H9 (cell line): ENCODE measurements around the gene IL12RB1. TPM values are rescaled to one million over a fixed set of nuclear protein-coding genes. Genes with fewer than 3 reads are reported as not detected.
A peak's percentile ranks its signal among the peaks of the same experiment; 100 is the strongest.

Experiments
- DNase-seq: peaks from one replicate; pipeline ENCODE4 v3.0.0-alpha.2; 2017
- H2AFZ ChIP-seq: one replicate; pipeline ENCODE4 v1.6.1; 2013; ENCODE audit warnings: mild to moderate bottlenecking, low read length, control low read depth, moderate library complexity
- H2AK5ac ChIP-seq: 2 replicates; pipeline ENCODE4 v1.6.1; 2013; ENCODE audit warnings: low read length, control low read depth, mixed read lengths; ENCODE audit not compliant: insufficient read length
- H2BK120ac ChIP-seq: one replicate; pipeline ENCODE4 v1.6.1; 2013; ENCODE audit warnings: low read depth, mild to moderate bottlenecking, low read length, control low read depth, inconsistent platforms; ENCODE audit not compliant: poor library complexity, severe bottlenecking
- H2BK12ac ChIP-seq: 2 replicates; pipeline ENCODE4 v1.6.1; 2013; ENCODE audit warnings: low read length, control low read depth, mixed read lengths, low read depth; ENCODE audit not compliant: insufficient read length
- H2BK15ac ChIP-seq: 2 replicates; pipeline ENCODE4 v1.6.1; 2013; ENCODE audit warnings: low read depth, low read length, control low read depth
- H2BK20ac ChIP-seq: one replicate; pipeline ENCODE4 v1.6.1; 2013; ENCODE audit warnings: low read depth, mild to moderate bottlenecking, low read length, control low read depth, inconsistent platforms; ENCODE audit not compliant: poor library complexity, severe bottlenecking
- H2BK5ac ChIP-seq: 2 replicates; pipeline ENCODE4 v1.6.1; 2013; ENCODE audit warnings: low read length, control low read depth, mixed read lengths; ENCODE audit not compliant: insufficient read length
- H3K14ac ChIP-seq: 2 replicates; pipeline ENCODE4 v1.6.1; 2013; ENCODE audit warnings: low read length, control low read depth; ENCODE audit not compliant: insufficient read depth
- H3K18ac ChIP-seq: 2 replicates; pipeline ENCODE4 v1.6.1; 2013; ENCODE audit warnings: low read depth, mild to moderate bottlenecking, mixed read lengths, low read length, control low read depth; ENCODE audit not compliant: insufficient read length
- H3K23ac ChIP-seq: 2 replicates; pipeline ENCODE4 v1.6.1; 2013; ENCODE audit warnings: low read length, control low read depth, mixed read lengths, low read depth; ENCODE audit not compliant: insufficient read length
- H3K23me2 ChIP-seq: 2 replicates; pipeline ENCODE4 v1.6.1; 2013; ENCODE audit warnings: low read depth, mild to moderate bottlenecking, mixed read lengths, low read length, control low read depth; ENCODE audit not compliant: insufficient read length, poor library complexity, severe bottlenecking
- H3K27ac ChIP-seq: 2 replicates; pipeline ENCODE4 v1.5.1; 2013; ENCODE audit warnings: low read length, control low read depth, mixed read lengths, low read depth; ENCODE audit not compliant: insufficient read length
- H3K27me3 ChIP-seq: 2 replicates; pipeline ENCODE4 v1.6.1; 2013; ENCODE audit warnings: low read length, control low read depth, inconsistent platforms; ENCODE audit not compliant: insufficient read depth
- H3K4ac ChIP-seq: 2 replicates; pipeline ENCODE4 v1.6.1; 2013; ENCODE audit warnings: low read depth, mild to moderate bottlenecking, control low read depth, inconsistent platforms, low read length, moderate library complexity
- H3K4me1 ChIP-seq: 2 replicates; pipeline ENCODE4 v1.6.1; 2013; ENCODE audit warnings: low read length, control low read depth, inconsistent platforms; ENCODE audit not compliant: insufficient read depth
- H3K4me2 ChIP-seq: 2 replicates; pipeline ENCODE4 v1.6.1; 2013; ENCODE audit warnings: low read length, control low read depth, mixed read lengths; ENCODE audit not compliant: insufficient read length, insufficient read depth
- H3K56ac ChIP-seq: 2 replicates; pipeline ENCODE4 v1.6.1; 2013; ENCODE audit warnings: low read depth, mild to moderate bottlenecking, mixed read lengths, low read length, control low read depth; ENCODE audit not compliant: insufficient read length
- H3K79me1 ChIP-seq: 2 replicates; pipeline ENCODE4 v1.6.1; 2013; ENCODE audit warnings: low read depth, mild to moderate bottlenecking, moderate library complexity, low read length, control low read depth, inconsistent platforms; ENCODE audit not compliant: insufficient read depth, poor library complexity, severe bottlenecking
- H3K79me2 ChIP-seq: 2 replicates; pipeline ENCODE4 v1.6.1; 2013; ENCODE audit warnings: low read length, control low read depth, inconsistent platforms; ENCODE audit not compliant: insufficient read depth
- H3K9ac ChIP-seq: 2 replicates; pipeline ENCODE4 v1.6.1; 2013; ENCODE audit warnings: low read length, control low read depth, mixed read lengths; ENCODE audit not compliant: insufficient read length; ENCODE audit errors: extremely low read depth
- H3K9me3 ChIP-seq: one replicate; pipeline ENCODE4 v1.6.1; 2013; ENCODE audit warnings: low read depth, low read length, inconsistent platforms; ENCODE audit not compliant: control insufficient read depth
- H3T11ph ChIP-seq: one replicate; pipeline ENCODE4 v1.6.1; 2013; ENCODE audit warnings: mild to moderate bottlenecking, low read length, control low read depth, inconsistent platforms
- H4K20me1 ChIP-seq: one replicate; pipeline ENCODE4 v1.6.1; 2013; ENCODE audit not compliant: control insufficient read depth, insufficient read length, insufficient read depth
- H4K5ac ChIP-seq: 2 replicates; pipeline ENCODE4 v1.6.1; 2013; ENCODE audit warnings: low read depth, mild to moderate bottlenecking, mixed read lengths, low read length, control low read depth; ENCODE audit not compliant: insufficient read length
- H4K8ac ChIP-seq: replicated peaks from 2 replicates; pipeline ENCODE4 v1.6.1; 2013; ENCODE audit warnings: low read length, control low read depth, mixed read lengths, low read depth; ENCODE audit not compliant: insufficient read length
- H4K91ac ChIP-seq: 2 replicates; pipeline ENCODE4 v1.6.1; 2013; ENCODE audit warnings: low read depth, mild to moderate bottlenecking, moderate library complexity, mixed read lengths, low read length, control low read depth; ENCODE audit not compliant: insufficient read length
- H3K27ac Mint-ChIP-seq, 3 experiments: 2 replicates in 2 of 3; 3 replicates in 1 of 3; pipeline ENCODE4 v1.8.0; 2020 to 2021; ENCODE audit warnings: mixed read lengths in 3 of 3, mild to moderate bottlenecking in 1 of 3, moderate library complexity in 1 of 3
- H3K27me3 Mint-ChIP-seq: 2 replicates; pipeline ENCODE4 v1.8.0; 2021; ENCODE audit warnings: low read depth, mild to moderate bottlenecking, moderate library complexity, mixed read lengths
- H3K36me3 Mint-ChIP-seq, 3 experiments: 2 replicates in 2 of 3; 3 replicates in 1 of 3; pipeline ENCODE4 v1.8.0; 2020 to 2021; ENCODE audit warnings: low read depth in 3 of 3, mixed read lengths in 3 of 3; ENCODE audit not compliant: insufficient read depth in 1 of 3
- H3K4me1 Mint-ChIP-seq, 2 experiments: 2 replicates each; pipeline ENCODE4 v1.8.0; 2020; ENCODE audit warnings: mixed read lengths in 2 of 2
- H3K4me3 Mint-ChIP-seq, 2 experiments: 2 replicates in 1 of 2; 3 replicates in 1 of 2; pipeline ENCODE4 v1.8.0; 2020 to 2021; ENCODE audit warnings: mild to moderate bottlenecking in 2 of 2, mixed read lengths in 2 of 2, moderate library complexity in 1 of 2
- H3K9me3 Mint-ChIP-seq, 2 experiments: 2 replicates in 1 of 2; 3 replicates in 1 of 2; pipeline ENCODE4 v1.8.0; 2020; ENCODE audit warnings: mild to moderate bottlenecking in 2 of 2, mixed read lengths in 2 of 2, moderate library complexity in 1 of 2
- CTCF ChIP-seq: fragments of 200-600 bp; sonication (generic); conservative IDR thresholded peaks from 3 replicates; pipeline ENCODE4 v1.8.0; 2021; ENCODE audit warnings: antibody characterized with exemption, mild to moderate bottlenecking
- WGBS: extraction: QIAGEN DNeasy Blood & Tissue Kit; methylation state at CpG from one replicate; pipeline ENCODE4 v1.1.7; 2013; ENCODE audit warnings: missing lambda C conversion rate, low lambda C conversion rate, mixed read lengths; ENCODE audit not compliant: insufficient read length; ENCODE audit errors: extremely low coverage; 5-methylcytosine and 5-hydroxymethylcytosine counted together
- total RNA-seq: library from RNA; stranded (reverse); gene quantifications from 2 replicates; pipeline ENCODE4 v1.2.1, GENCODE V29; 2021

Gene IL12RB1
- total RNA-seq, 1 experiment from 2014 or later, result not detected

- no peak overlapping the region for H2BK20ac ChIP-seq
- H3K4me1 ChIP-seq, result no peaks in the 10 kb centered on the region
- H2BK12ac ChIP-seq, result no peak overlapping the region
- H4K8ac ChIP-seq, result no peak overlapping the region
- no peak overlapping the region for H3K27ac ChIP-seq
- Mint-ChIP-seq H3K27ac (no peak overlapping the region), H3K9me3 (no peaks in the 10 kb centered on the region), H3K4me3 (no peak overlapping the region), H3K36me3 (no peaks in the 10 kb centered on the region), H3K4me1 (peaks cover 4 to 11% of the 10 kb centered on the region in 2 experiments), H3K27me3 (peaks cover 8% of the 10 kb centered on the region)
- DNase-seq, result peak; percentile 65
- H4K91ac ChIP-seq, result no peak overlapping the region
- H3K9ac ChIP-seq, result no peak overlapping the region
- no peak overlapping the region for H3K56ac ChIP-seq
- H3K18ac ChIP-seq, result no peak overlapping the region
- H3K23ac ChIP-seq, result no peak overlapping the region
- H4K5ac ChIP-seq, result no peak overlapping the region
- no peaks in the 10 kb centered on the region for H4K20me1 ChIP-seq
- no CpG with 5 or more reads among the region's 6 CpGs for WGBS
- no peaks in the 10 kb centered on the region for H3K27me3 ChIP-seq
- H2BK5ac ChIP-seq, result no peak overlapping the region
- H2BK15ac ChIP-seq, result no peak overlapping the region
- H3K9me3 ChIP-seq, result no peaks in the 10 kb centered on the region
- no peaks in the 10 kb centered on the region for H3K23me2 ChIP-seq
- no peak overlapping the region for H3K4me2 ChIP-seq
- no peak overlapping the region for H2AFZ ChIP-seq
- no peaks in the 10 kb centered on the region for H3K79me2 ChIP-seq
- no peaks in the 10 kb centered on the region for H3K79me1 ChIP-seq
- H3T11ph ChIP-seq, result no peak overlapping the region
- no peak for TF ChIP-seq CTCF
- no peak overlapping the region for H3K4ac ChIP-seq
- no peak overlapping the region for H3K14ac ChIP-seq
- H2BK120ac ChIP-seq, result no peak overlapping the region
- H2AK5ac ChIP-seq, result no peak overlapping the region
Measured at GRCh38 chr19:18093439-18094161, 6.9 kb upstream of the IL12RB1 start.
